ENCODE measurements around the gene CD248. TPM values are rescaled to one million over a fixed set of nuclear protein-coding genes. Genes with fewer than 3 reads are reported as not detected.

The CD248 gene
- total RNA-seq, 1 donor: 85.1 TPM

- TF ChIP-seq CTCF (IDR thresholded peaks at IDR 0.05; ENCODE audit: insufficient read depth, low read depth, low read length): no peak
- H3K4me3 ChIP-seq (ENCODE audit: low read depth, low read length): no peak overlapping the region
- DNase-seq (ENCODE audit: low read depth): no peak
Measured at GRCh38 chr11:66328031-66328301, 11.1 kb upstream of the CD248 start.

GRCh38 chr11:66327171-66328030 is 10.6 kb upstream of the CD248 start:
- H3K4me3 ChIP-seq (ENCODE audit: low read depth, low read length): no peak overlapping the region
- no peak for DNase-seq (ENCODE audit: low read depth)

GRCh38 chr11:66326261-66327111 is 9.6 kb upstream of the CD248 start:
- no peak for DNase-seq (ENCODE audit: low read depth)
- no peak overlapping the region for H3K4me3 ChIP-seq (ENCODE audit: low read depth, low read length)

More at GRCh38 chr11:66327171-66328030, 10.6 kb upstream of the CD248 start:
- TF ChIP-seq CTCF (IDR thresholded peaks at IDR 0.05; ENCODE audit: insufficient read depth, low read depth, low read length): peak; percentile 13

GRCh38 chr11:66325263-66325671 is 8.4 kb upstream of the CD248 start:
- H3K4me3 ChIP-seq (ENCODE audit: low read depth, low read length): no peak overlapping the region
- DNase-seq (ENCODE audit: low read depth): no peak
- TF ChIP-seq CTCF (IDR thresholded peaks at IDR 0.05; ENCODE audit: insufficient read depth, low read depth, low read length): no peak

More at GRCh38 chr11:66326261-66327111, 9.6 kb upstream of the CD248 start:
- TF ChIP-seq CTCF (IDR thresholded peaks at IDR 0.05; ENCODE audit: insufficient read depth, low read depth, low read length): no peak

- no peak overlapping the region for H3K4me3 ChIP-seq (ENCODE audit: low read depth, low read length)
- no peak for TF ChIP-seq CTCF (IDR thresholded peaks at IDR 0.05; ENCODE audit: insufficient read depth, low read depth, low read length)
- DNase-seq (ENCODE audit: low read depth): no peak
Measured at GRCh38 chr11:66324664-66325063, 7.8 kb upstream of the CD248 start.

GRCh38 chr11:66323684-66324083 is 6.8 kb upstream of the CD248 start:
- H3K4me3 ChIP-seq (ENCODE audit: low read depth, low read length): no peak overlapping the region
- TF ChIP-seq CTCF (IDR thresholded peaks at IDR 0.05; ENCODE audit: insufficient read depth, low read depth, low read length): no peak
- DNase-seq (ENCODE audit: low read depth): no peak

Measured in fibroblast of villous mesenchyme (primary cell).